Inflammatory macrophage treated with lipopolysaccharide for 1 hour (primary cell): Measurements from ENCODE around the gene ADGRL3.
A peak's percentile ranks its signal among the peaks of the same experiment; 100 is the strongest.
"Not testable (repeated sequence)": the region's sequence is repeated elsewhere in the genome, so short reads cannot be mapped to it uniquely, and the experiment has no call there.

Source experiments
- DNase-seq, 2 donors: peaks; one replicate each; pipeline ENCODE4 v3.0.0-alpha.2; 2020 to 2022

ADGRL3 gene

DNA sequence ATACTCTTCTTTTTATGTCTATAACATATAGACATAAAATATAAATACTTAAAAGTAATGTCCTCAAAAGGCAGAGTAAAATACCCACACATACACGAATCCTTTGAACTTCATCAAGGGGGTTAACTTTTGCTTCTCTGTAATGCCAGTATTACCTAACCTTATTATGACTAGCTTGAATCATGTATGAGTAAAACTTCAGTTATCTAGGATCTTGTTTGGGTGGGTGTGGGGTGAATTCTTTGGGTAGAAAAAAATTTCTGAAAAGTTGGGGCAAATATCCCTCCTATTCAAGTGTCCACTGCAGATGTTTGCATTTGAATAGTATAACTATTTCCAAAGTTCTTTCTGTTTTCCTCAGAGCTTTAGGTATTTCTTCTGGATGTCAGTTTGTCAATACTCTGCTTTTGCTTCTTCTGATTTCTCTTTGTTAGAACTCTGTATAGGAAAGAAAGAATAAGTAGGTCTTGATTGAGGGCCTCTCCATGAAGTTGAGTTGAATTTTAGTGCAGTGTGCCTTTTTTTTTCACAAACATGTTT is 173.8 kb downstream of the ADGRL3 start:
- DNase-seq, result no peak

DNA sequence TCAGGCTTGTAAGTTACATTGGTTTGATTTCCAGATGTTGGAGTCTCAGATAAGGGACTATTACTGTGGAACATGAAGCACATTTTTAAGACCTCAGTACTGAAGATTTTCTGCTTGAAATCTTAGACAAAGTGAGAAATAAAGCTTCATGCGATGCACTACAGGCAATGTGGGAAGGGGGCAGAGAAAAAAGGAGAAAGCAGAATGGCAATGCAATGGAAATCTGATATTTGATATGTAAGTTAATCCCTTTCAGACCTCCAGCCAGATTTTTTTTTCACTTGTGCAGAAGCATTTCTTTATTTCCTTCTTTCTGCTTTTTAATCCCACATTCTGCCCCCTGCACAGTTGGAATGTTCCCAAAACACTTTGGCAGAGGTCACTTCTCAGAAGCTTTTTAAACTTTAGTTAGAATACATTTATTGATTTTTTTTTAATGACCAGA is 174.3 kb downstream of the ADGRL3 start:
- DNase-seq, result no peak

GRCh38 chr4:61375301-61375700 is 175.2 kb downstream of the ADGRL3 start:
- no peak for DNase-seq

DNA sequence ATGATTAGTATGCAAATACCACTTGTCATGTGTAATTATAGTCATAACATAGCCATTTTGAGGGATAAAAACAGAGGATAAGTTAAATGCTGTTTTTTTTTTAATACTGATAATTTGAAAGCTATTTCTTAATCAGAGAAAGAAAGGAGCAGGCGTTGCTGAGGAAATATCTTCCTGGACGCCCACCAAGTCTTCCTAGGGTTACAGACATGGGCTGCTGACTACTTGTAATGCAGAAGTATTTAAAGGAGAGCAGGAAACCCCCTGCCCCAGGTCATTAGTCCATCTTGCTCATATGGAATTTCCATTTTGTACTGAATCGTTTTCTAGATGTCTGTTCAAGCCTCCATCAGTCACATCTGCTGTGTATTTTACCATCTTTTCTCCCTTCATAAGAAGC is 176.2 kb downstream of the ADGRL3 start:
- DNase-seq, result peak in 1 of 2 donors; percentile 2

GRCh38 chr4:61379406-61379805 is 179.3 kb downstream of the ADGRL3 start:
- DNase-seq, result no peak

DNA sequence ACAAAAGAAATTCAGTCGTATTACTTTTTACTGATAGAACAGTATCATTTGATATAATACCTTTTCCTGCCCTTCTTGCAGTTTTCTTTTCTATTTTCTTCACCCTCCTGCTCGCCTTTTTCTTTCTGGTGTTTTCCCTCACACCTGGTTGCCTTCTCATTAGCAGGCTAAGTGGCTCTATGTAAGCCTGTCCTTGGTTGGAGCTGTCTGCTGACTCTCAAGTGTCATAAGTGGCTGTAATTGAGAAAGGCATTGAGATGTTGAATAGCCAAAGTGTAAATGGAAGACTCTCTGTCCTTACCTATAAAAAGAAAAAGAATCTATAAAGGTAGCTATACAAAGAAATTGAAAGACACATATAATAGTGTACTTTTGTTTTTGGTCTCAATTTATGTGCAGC is 180.7 kb downstream of the ADGRL3 start:
- no peak for DNase-seq

GRCh38 chr4:61385256-61385655 is 185.1 kb downstream of the ADGRL3 start:
- no peak for DNase-seq

- not testable (repeated sequence) for DNase-seq
Observed at GRCh38 chr4:61387372-61387771, 187.2 kb downstream of the ADGRL3 start.

- no peak for DNase-seq
Observed at GRCh38 chr4:61389640-61390039, 189.5 kb downstream of the ADGRL3 start.

GRCh38 chr4:61395754-61396153 is 195.6 kb downstream of the ADGRL3 start:
- DNase-seq, result no peak

DNA sequence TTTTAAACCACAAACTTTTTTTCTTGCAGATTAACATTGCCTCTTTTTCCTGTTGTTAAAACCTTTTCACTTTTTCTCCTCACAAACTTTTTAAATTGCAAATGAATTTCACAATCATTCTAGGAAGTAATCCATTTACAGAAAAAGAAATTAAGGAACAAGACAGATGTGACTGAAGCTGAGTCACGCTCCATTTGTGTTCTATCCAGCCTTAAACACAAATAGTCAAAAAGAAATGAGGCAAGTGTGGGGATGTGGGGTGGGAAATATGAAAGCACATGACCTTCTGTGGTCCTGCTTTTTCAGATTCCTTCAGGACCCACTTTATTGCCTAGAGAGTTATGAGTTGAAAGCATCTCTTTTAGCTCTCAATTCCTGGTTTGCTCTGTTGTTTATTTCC is 197.0 kb downstream of the ADGRL3 start:
- peak; percentile 29 to 40 for DNase-seq

GRCh38 chr4:61400439-61401038 is 200.4 kb downstream of the ADGRL3 start:
- no peak for DNase-seq

DNA sequence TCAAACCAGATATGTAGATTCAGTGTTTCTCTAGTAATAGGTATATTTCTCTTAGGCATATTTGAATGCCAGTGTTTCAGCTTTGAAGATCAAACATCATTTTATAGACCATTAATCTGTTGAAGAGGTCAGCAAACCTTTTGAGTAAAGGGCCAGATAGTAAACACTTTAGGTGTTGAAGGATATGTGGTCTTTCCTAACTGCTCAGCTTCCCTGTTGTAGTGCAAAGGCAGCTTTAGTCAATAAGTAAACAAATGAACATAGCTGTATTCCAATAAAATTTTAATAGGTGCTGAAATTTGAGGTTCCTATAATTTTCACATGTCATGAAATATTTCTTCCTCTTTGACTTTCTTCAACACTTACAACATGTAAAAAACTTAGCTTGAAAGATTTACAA is 201.6 kb downstream of the ADGRL3 start:
- DNase-seq, result no peak

- no peak for DNase-seq
Observed at GRCh38 chr4:61405307-61405706, 205.2 kb downstream of the ADGRL3 start.

DNA sequence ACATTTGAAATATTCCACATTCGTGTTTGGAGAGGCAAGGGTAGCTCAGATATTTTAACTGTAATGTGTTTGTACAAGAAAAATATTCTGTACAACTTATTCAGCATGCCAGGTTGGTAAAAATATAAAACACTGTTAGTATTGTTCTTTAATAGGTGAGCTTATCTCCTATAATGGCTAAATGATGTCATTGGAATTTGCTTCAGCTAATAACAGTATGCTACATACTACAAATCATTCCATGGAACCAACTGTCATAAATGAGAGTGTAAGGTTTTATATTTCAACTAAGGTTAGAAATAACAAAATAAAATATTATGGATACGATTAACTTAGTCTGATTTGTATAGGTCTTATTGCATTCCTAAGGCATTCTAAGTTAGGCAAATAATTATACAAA is 206.6 kb downstream of the ADGRL3 start:
- DNase-seq, result no peak

GRCh38 chr4:61407642-61408618 is 207.8 kb downstream of the ADGRL3 start:
- DNase-seq, result no peak

GRCh38 chr4:61408861-61409260 is 208.7 kb downstream of the ADGRL3 start:
- DNase-seq, result no peak

GRCh38 chr4:61411241-61411640 is 211.1 kb downstream of the ADGRL3 start:
- no peak for DNase-seq

- no peak for DNase-seq
Observed at GRCh38 chr4:61425315-61425714, 225.2 kb downstream of the ADGRL3 start.

- no peak for DNase-seq
Observed at GRCh38 chr4:61426229-61426628, 226.1 kb downstream of the ADGRL3 start.

GRCh38 chr4:61427099-61427817 is 227.1 kb downstream of the ADGRL3 start:
- no peak for DNase-seq

- no peak for DNase-seq
Observed at GRCh38 chr4:61427818-61428495, 227.8 kb downstream of the ADGRL3 start.

DNA sequence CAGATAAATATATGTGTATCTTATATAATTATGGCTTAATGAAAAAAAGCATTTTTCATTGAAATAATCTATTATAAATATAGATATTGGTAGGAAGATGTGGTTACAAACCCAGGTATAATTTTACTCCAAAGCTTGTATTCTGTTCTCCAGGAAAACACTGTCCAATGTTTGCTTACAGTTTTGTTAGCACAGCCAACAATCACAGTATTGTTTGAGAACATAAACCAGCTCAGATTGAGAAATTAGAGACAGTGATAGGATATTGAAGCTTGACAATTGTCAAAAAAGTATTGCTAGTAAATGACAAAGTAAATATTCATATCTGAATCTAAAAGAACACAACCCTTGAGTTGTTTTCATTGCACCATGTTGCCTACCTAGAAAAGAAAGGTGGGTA is 228.8 kb downstream of the ADGRL3 start:
- no peak for DNase-seq
